CD1c-positive myeloid dendritic cell (primary cell): ENCODE measurements around the gene THUMPD1.
A peak's percentile ranks its signal among the peaks of the same experiment; 100 is the strongest.
"Not testable (repeated sequence)": the region's sequence is repeated elsewhere in the genome, so short reads cannot be mapped to it uniquely, and the experiment has no call there.

Experiments used
- DNase-seq: peaks from one replicate; pipeline ENCODE4 v3.0.0-alpha.2; 2016; ENCODE audit errors: extremely low spot score

The THUMPD1 gene, protein sequence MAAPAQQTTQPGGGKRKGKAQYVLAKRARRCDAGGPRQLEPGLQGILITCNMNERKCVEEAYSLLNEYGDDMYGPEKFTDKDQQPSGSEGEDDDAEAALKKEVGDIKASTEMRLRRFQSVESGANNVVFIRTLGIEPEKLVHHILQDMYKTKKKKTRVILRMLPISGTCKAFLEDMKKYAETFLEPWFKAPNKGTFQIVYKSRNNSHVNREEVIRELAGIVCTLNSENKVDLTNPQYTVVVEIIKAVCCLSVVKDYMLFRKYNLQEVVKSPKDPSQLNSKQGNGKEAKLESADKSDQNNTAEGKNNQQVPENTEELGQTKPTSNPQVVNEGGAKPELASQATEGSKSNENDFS

DNA sequence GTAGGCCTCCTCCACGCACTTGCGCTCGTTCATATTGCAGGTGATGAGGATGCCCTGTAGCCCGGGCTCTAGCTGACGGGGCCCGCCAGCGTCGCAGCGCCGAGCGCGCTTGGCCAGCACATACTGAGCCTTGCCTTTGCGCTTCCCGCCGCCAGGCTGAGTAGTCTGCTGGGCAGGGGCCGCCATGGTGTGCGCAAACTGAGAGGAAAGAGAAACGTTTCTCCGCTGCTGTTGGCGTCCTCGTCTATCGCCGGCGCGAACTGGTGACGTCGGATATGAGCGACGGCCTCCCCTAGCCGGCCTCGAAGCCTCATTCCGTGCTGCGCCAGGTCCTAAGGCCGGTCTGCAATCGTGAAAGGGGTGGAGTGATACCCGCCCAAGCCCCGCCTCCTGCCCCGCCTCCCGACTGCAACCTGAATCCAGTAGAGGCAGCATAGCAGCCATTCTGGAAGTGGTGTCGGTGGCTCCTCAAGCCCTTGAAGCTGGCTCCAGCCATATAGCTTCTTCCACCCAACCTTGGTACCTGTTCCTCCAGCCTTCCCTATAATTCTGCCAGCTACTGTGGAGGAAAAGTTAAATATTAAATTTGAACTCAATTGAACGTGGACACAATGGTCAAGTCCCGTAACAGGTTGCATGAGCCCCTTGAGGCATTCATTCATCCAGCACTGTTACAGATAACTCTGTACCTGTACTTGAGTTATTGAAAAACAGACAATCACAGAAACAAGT is at the start of gene THUMPD1:
Gene THUMPD1, minus strand, starts transcription at position 265 of the 732 bp plus-strand sequence. Its CDS starts 79 bp downstream, at position 186.
- peak; percentile 97 for DNase-seq

DNA sequence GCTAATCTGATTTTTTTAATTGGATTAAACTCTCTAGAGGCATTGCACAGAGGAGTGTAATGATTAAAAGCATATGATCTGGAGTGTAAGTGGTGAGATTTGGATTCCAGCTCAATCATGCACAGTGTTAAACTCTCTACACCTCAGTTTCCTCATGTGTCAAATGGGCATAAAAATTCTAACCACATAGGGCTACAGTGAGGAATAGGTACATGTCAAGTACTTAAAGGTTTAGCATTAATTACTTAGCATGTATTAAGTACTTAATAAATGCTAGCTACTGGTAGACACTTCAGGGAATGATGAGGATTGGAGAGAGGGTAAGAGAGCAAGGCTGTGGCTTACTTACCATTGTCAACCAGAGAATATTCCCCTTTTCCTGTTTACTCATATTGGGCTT is 47.5 kb upstream of the THUMPD1 start:
- DNase-seq = no peak

DNA sequence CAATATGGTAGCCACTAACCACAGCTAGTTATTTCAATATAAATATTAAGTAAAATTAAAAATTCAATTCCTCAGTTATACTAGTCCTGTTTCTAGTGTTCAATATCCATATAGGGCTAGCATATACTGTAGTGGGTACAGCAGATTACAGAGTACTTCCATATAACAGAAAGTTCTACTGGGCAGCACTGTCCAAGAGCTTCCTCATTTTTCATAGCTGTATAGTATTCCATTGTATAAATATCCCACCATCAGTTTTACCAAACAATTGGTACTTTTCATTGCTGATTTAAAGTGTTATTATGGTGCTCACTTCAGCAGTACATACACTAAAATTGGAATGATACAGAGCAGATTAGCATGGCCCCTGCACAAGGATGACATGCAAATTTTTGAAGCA is 42.6 kb upstream of the THUMPD1 start:
- DNase-seq = no peak

DNA sequence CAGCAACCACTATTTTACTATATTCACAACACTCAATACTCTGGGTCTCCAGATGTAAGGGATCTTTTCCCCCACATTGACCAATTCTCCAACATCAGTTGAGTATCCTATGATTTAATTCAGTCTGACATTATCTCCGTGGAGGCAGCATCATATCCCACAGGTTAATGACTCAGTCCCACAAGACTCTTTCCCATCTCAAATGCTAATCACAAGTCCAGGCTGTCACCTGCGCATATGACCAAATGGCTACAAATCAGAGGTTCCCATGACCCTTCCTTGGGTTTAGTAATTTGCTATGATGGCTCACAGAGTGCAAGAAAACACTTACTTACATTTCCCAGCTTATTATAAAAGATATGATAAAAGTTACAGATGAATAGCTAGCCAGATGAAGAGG is 40.9 kb upstream of the THUMPD1 start:
- DNase-seq = no peak

DNA sequence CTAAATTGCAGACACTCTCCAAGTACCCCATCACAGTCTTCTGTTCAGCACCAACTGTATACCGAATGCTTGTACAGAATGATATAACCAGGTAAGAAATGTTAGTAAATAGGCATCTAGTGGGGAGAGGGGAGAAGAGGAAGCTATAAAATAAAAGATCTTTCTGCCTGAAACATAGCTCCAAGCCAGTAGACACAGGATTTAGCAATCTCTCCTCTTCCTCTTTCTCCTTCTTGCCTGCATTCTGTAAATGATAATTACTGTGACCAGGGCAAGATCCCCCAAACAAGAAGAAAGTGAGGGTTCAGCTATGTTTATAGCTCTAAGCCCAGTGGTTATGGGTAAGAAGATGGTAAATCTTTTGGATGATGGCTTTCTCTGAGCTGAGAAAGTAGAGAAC is 40.1 kb upstream of the THUMPD1 start:
- no peak for DNase-seq

DNA sequence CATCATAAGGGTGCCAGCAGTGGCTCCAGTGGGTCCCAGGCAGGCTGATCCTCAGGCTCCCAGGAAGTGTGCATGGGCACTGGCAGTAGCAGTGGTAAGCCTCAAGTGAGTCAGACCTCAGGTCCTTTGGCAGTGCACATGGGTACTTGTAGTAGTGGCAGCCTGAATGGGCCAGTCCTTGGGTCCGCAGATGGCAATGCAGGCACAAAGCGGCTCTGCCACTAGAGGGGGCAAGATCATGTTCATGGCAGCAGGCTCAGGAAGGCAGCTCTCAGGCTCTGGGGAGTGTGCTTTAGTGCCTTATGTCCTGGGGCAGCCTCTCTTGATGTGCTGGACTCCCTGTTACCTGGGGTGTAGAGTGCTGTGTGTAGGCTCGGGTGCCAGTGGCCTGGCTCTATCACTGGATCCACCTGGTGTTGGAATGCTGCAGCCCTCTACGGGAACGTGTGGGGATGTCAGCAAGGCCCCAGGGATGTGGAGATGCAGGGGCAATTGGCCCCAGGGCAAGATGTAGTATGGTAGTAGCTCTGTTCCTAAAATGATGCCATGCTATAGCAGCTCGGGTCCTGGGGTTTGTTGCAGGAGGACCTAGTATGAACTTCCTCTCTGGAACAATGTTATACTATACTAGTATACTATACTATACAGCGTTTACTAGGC is 33.2 kb upstream of the THUMPD1 start:
- peak; percentile 61 for DNase-seq

DNA sequence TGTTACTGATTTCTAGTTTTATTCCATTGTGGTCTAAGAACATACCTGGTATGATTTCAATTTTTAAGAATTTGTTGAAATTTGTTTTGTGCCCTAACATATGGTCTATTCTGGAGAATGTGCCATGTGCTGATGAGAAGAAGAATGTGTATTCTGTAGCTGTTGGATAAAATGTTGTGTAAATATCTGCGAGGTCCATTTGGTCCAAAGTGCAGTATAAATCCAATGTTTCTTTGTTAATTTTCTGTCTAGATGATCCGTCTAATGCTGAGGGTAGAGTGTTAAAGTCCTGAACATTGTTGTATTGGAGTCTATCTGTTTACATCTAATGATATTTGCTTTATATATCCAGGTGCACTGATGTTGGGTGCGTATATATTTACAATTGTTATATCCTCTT is 32.1 kb upstream of the THUMPD1 start:
- DNase-seq = no peak

DNA sequence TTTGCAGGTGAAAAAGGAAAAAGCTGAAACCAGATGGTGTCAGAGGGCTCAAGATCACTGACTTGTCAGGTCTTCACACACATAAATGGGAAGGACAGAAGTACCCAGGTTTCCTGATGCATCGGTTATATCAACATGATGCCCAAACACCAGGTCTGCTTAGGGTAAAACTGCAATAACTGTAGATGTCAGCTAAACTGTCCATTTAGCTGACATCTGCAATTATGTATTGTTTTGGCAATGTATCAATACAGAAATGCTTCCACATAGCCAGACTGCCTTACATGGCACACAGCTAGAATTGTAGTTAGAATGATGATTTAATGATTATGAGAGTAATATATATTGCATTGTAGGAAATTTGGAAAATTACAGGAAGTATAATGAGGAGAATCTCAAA is 27.2 kb upstream of the THUMPD1 start:
- DNase-seq = no peak

DNA sequence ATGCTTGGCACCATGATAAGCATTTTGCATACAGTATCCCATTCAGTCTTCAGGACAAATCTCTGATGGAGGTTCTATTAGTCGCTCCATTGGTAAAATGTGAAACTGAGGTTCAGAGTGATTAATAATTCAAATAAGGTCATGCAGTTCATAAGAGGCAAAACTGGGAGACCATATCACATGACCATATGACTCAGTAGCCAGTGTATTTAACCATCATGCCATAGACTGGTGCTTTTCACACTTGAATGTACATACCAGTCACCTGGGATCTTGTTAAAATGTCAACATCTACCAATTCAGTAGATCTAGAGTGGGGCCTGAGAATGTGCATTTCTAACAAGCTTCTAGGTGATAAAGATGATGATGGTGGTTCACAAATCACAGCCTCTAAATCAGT is 26.5 kb upstream of the THUMPD1 start:
- no peak for DNase-seq

DNA sequence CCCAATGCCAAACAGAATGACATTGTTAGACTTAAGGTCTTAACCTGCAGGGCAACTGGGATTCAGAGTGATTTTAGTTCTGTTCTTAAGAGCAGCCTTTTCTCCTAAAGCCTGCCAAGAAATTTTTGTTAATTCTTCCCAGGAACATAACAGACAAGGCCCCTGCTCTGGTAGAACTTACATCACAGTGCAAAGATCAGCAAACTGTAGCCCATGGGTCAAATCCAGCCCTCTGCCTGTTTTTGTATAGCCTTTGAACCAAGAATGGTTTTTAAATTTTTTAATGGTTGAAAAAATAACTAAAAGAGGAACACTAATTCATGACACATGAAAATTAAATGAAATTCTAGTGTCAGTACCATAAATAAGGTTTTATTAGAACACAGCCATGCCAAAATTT is 26.0 kb upstream of the THUMPD1 start:
- no peak for DNase-seq

DNA sequence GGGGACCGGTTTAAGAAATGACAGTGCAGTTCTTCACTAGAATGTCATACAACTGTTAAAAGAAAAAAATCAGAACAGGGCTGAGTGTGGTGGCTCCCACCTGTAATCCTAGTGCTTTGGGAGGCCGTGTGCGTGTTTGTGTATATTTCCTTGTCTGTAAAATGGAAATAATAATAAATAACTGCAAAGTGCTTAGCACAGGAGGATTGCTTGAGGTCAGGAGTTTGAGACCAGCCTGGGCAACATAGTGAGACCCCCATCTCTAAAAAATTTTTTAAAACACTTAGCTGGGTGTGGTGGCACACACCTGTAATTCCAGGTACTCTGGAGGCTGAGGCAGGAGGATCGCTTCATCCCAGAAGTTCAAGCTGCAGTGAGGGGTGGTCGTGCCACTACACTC is 24.7 kb upstream of the THUMPD1 start:
- no peak for DNase-seq

DNA sequence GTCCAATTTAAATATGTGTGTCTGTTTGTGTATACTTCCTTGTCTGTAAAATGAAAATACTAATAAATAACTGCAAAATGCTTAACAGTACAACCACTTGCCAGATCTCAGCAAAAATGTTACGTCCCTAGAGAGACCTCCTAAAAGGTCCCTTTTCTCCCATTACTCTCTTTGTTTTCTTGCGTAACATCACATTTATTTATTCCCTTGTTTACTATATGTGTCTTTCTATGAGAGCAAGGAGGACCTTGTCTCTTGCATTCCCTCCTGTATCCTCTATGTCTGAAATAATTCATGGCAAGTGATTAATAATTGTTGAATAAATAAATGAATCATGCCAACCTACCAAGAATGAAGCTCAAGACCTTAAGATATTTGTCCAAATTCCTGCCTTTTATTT is 24.1 kb upstream of the THUMPD1 start:
- no peak for DNase-seq

DNA sequence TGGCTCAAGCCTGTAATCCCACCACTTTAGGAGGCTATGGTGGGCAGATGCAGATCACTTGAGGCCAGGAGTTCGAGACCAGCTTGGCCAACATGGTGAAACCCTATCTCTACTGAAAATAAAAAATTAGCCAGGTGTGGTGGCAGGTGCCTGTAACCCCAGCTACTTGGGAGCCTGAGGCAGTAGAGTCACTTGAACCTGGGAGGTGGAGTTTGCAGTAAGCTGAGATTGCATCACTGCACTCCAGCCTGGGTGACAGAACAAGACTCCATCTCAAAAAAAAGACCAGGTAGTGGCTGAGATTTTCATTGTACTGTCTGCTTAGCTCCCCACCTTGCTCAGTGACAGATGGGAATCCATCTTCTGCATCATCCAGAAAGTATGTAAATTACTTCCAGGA is 22.8 kb upstream of the THUMPD1 start:
- DNase-seq = not testable (repeated sequence)

DNA sequence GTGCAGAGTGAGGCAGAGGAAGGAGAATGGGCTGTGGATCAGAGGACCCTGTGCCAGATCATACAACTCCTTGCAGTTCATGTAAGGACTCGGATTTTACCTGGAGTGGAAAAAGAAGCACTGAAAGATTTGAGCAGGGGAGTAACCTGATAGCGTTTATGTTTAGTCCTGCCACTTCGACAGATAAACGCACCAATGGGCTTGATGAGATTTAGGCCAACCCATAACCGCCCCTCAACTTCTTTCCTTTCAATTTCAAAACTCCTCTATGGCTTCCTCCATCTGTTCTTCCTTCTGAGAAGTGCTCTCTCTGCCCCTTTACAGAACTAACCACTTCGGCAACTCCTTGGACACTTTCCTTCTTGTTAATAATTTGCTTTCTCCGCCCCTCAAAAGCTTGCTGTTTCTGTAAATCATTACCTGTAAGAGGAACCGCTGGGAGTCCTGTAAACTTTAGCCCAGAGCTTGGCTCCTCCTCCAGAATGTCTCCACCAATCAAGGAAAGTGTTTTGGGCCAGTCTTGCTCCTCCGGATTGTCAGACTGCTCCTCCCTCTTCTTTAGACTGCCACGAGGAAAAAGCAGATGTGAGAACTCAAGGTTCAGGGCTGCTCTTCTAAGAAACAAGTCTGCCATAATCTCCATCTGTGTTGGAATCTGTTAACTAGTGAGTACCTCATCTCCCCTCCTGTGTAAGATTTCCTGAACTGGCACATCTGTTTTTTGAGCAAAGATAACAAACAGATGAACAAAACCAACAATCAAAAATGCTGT is 22.0 kb upstream of the THUMPD1 start, which contains the start of gene ACSM3:
Gene ACSM3, plus strand, starts transcription at position 554 of the 772 bp plus-strand sequence. CDS start 6,021 bp downstream, outside the sequence.
- DNase-seq = peak; percentile 91

DNA sequence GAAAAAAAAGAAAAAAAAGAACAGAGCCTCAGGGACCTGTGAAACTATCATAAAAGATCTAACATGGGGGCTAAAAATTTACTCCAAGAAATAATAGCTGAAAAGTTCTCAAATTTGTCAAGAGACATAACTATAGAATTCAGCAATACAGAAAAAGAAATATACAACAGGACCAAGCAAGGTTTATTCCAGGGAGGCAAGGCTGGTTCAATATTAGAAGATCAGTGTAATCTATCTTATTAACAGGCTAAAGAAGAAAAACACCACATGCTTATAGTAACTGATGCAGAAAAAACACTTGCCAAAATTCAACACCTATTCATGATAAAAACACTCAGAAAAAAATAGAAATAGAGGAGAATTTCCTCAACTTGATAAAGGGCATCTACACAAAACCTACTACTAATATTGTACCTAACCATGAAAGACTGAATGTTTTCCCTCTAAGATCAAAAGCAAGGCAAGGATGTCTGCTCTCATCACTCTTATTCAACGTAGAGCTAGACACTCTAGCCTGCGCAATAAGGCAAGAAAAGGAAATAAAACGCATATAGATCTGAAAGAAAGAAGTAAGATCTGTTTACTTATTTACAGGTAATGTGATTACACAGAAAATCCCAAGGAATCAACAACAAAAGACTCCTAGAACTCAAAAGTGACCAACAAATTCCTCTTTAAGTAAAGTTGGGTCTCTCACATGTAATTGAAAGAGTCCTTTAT is 20.9 kb upstream of the THUMPD1 start:
- DNase-seq = no peak

DNA sequence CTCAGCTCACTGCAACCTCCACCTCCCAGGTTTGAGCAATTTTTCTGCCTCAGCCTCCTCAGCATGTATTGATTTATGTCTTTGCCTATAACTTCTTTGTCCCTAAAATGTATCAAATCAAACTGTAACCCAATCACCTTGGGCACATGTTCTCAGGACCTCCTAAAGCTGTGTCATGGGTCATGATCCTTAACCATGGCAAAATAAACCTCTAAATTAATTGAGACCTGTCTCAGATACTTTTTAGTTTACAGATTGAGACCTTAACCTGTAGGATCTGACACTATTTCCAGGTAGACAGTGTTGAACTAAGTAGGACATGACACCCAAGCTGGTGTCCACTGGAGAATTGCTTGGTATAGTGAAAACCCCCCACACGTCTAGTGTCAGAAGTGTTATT is 19.6 kb upstream of the THUMPD1 start:
- no peak for DNase-seq

DNA sequence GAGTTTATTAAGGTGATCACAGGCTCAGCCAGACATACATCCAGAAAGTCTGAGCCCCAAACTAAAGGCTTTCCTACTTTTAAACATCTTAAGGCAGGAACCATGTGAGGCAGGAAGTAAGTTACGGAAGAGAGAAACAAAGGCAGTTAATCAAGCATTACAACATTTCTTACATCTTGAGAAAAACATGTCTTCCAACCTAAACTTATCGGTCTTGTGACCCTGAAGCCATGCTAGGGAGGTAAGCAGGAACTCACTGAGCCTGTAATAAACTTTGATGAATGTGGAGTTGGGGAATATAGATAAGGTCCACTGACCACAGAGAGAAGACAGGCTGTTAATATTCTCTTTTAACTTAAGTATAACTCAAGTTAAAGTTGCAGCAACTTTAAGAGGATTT is 18.7 kb upstream of the THUMPD1 start:
- DNase-seq = no peak

DNA sequence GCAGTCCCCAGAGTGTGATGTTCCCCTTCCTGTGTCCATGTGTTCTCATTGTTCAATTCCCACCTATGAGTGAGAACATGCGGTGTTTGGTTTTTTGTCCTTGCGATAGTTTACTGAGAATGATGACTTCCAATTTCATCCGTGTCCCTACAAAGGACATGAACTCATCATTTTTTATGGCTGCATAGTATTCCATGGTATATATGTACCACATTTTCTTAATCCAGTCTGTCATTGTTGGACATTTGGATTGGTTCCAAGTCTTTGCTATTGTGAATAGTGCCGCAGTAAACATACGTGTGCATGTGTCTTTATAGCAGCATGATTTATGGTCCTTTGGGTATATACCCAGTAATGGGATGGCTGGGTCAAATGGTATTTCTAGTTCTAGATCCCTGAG is 14.2 kb upstream of the THUMPD1 start:
- DNase-seq = not testable (repeated sequence)

DNA sequence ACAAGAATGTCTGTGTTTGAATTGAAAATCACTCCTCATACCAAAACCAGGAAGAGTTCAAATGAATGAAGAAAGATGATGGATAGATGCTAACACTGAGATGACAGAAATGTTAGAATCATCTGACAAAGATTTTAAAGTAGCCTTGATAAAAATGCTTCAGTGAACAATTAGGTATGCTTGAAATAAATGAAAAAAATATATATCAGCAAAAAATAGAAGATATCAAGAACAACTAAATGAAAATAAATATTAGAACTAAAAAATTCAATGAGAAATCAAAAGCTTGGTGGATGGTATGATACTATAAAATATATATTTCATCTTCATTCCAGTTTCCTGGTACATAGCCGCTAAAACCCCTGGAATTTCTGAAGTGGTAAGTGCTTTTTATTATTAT is 13.6 kb upstream of the THUMPD1 start:
- DNase-seq = no peak

DNA sequence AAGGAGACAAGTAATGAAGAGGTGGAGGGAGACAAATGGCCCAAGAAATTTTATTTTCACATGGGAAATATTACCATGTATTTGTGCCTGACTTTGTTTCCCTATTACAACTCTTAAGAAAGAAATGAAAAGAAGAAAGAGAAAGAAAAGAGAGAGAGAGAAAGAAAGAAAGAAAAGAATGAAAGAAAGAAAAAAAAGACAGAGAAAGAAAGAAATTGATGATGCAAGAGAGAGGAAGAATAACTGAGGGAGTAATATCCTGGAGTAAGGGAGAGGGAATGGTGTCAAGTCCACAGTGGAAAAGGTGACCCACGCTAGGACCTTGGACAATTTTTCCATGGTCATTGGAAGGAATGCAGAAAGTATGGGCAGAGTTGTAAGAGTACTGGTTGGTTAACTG is 12.1 kb upstream of the THUMPD1 start:
- no peak for DNase-seq

DNA sequence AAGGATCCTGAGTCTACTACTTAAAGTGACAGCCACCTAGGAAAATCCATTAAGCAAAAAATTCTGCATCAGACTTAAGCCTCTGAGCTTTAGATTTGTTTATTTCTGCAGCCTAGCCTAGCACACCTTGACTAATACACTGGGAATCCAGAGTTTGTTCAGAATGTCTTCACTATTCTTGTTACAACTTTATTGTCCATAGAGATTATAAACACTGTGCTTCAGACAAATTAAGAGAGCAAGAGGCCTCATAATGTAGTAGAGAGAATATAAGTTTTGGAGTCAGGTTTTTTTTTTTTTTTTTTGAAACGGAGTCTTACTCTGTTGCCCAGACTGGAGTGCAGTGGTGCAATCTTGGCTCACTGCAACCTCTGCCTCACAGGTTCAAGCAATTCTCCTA is 8.9 kb upstream of the THUMPD1 start:
- no peak for DNase-seq
